ENCODE results near the gene PRKD2.

GRCh38 chr19:46660551-46661019 is 56.3 kb downstream of the PRKD2 start:
- no peak for TF ChIP-seq CTCF (conservative IDR thresholded peaks at IDR 0.05; ENCODE audit: low read depth in 2 of 2)
- TF ChIP-seq CREB1 (CRISPR knock-in tag; IDR thresholded peaks at IDR 0.05; ENCODE audit: low read depth): no peak
- TF ChIP-seq JUNB (IDR thresholded peaks at IDR 0.05; ENCODE audit: unreplicated experiment): no peak
- no peak for TF ChIP-seq REST (IDR thresholded peaks at IDR 0.05; ENCODE audit: unreplicated experiment)
- no peak for TF ChIP-seq ZNF462 (CRISPR knock-in tag; IDR thresholded peaks at IDR 0.05)
